Astrocyte of the hippocampus (primary cell): ENCODE measurements around the gene NSMCE3.

Source experiments
- DNase-seq: peaks from one replicate; pipeline ENCODE4 v3.0.0; 2011; ENCODE audit warnings: low read depth, low spot score

Gene NSMCE3

GRCh38 chr15:29269485-29270168 lies at the start of gene NSMCE3:
NSMCE3 (minus strand) TSS chr15:29269822; CDS start chr15:29269705, 117 bp downstream.
- DNase-seq = peak; percentile 96

- no peak for DNase-seq
Observed at GRCh38 chr15:29316422-29316821, 46.8 kb upstream of the NSMCE3 start.

GRCh38 chr15:29312387-29312786 lies 42.8 kb upstream of the NSMCE3 start:
- DNase-seq = no peak

- DNase-seq = no peak
Observed at GRCh38 chr15:29311696-29312095, 42.1 kb upstream of the NSMCE3 start.

GRCh38 chr15:29309139-29309538 lies 39.5 kb upstream of the NSMCE3 start:
- no peak for DNase-seq

GRCh38 chr15:29308299-29308698 lies 38.7 kb upstream of the NSMCE3 start:
- DNase-seq = no peak

GRCh38 chr15:29305556-29305955 lies 35.9 kb upstream of the NSMCE3 start:
- no peak for DNase-seq

GRCh38 chr15:29302871-29303270 lies 33.2 kb upstream of the NSMCE3 start:
- DNase-seq = no peak

- no peak for DNase-seq
Observed at GRCh38 chr15:29299784-29300183, 30.2 kb upstream of the NSMCE3 start.

GRCh38 chr15:29299331-29299730 lies 29.7 kb upstream of the NSMCE3 start:
- no peak for DNase-seq

- no peak for DNase-seq
Observed at GRCh38 chr15:29294732-29295325, 25.2 kb upstream of the NSMCE3 start.

GRCh38 chr15:29291067-29291845 lies 21.6 kb upstream of the NSMCE3 start:
- no peak for DNase-seq

- no peak for DNase-seq
Observed at GRCh38 chr15:29289173-29289572, 19.6 kb upstream of the NSMCE3 start.

- peak; percentile 5 for DNase-seq
Observed at GRCh38 chr15:29285386-29285785, 15.8 kb upstream of the NSMCE3 start.

- no peak for DNase-seq
Observed at GRCh38 chr15:29283381-29283780, 13.8 kb upstream of the NSMCE3 start.

- DNase-seq = no peak
Observed at GRCh38 chr15:29280514-29280913, 10.9 kb upstream of the NSMCE3 start.

GRCh38 chr15:29278436-29279105 lies 8.9 kb upstream of the NSMCE3 start:
- peak; percentile 78 for DNase-seq

GRCh38 chr15:29276366-29276765 lies 6.7 kb upstream of the NSMCE3 start:
- DNase-seq = no peak

GRCh38 chr15:29275855-29276254 lies 6.2 kb upstream of the NSMCE3 start:
- DNase-seq = no peak

GRCh38 chr15:29274946-29275345 lies 5.3 kb upstream of the NSMCE3 start:
- no peak for DNase-seq

GRCh38 chr15:29272219-29272618 lies 2.6 kb upstream of the NSMCE3 start:
- DNase-seq = no peak

GRCh38 chr15:29270976-29271375 lies 1.4 kb upstream of the NSMCE3 start:
- no peak for DNase-seq
